Panc1 (cell line): ENCODE data around the gene OASL.

Experiments used
- CTCF ChIP-seq: fragments of 450-650 bp; IDR thresholded peaks from 2 replicates; pipeline ENCODE4 v1.5.1; 2017; ENCODE audit warnings: mild to moderate bottlenecking
- POLR2AphosphoS5 ChIP-seq: IDR thresholded peaks from 2 replicates; pipeline ENCODE4 v1.6.1; 2012; ENCODE audit warnings: mild to moderate bottlenecking, low read depth, low read length, moderate library complexity
- SIN3A ChIP-seq: IDR thresholded peaks from 2 replicates; pipeline ENCODE4 v1.6.1; 2012; ENCODE audit warnings: low read depth, mild to moderate bottlenecking, low read length, moderate library complexity, borderline replicate concordance; ENCODE audit not compliant: insufficient read depth
- TF ChIP-seq, protein P1 (sequence below), 2 experiments: IDR thresholded peaks; 2 replicates each; pipeline ENCODE4 v1.6.1; 2011 to 2012; ENCODE audit warnings: low read depth in 2 of 2, control low read depth in 1 of 2, low read length in 1 of 2, mild to moderate bottlenecking in 1 of 2, moderate library complexity in 1 of 2; ENCODE audit not compliant: insufficient read depth in 1 of 2

GRCh38 chr12:120977531-120978295, 61.3 kb downstream of the OASL start:
- no peak for TF ChIP-seq CTCF
- no peak for TF ChIP-seq POLR2AphosphoS5
- TF ChIP-seq, protein P1, sequence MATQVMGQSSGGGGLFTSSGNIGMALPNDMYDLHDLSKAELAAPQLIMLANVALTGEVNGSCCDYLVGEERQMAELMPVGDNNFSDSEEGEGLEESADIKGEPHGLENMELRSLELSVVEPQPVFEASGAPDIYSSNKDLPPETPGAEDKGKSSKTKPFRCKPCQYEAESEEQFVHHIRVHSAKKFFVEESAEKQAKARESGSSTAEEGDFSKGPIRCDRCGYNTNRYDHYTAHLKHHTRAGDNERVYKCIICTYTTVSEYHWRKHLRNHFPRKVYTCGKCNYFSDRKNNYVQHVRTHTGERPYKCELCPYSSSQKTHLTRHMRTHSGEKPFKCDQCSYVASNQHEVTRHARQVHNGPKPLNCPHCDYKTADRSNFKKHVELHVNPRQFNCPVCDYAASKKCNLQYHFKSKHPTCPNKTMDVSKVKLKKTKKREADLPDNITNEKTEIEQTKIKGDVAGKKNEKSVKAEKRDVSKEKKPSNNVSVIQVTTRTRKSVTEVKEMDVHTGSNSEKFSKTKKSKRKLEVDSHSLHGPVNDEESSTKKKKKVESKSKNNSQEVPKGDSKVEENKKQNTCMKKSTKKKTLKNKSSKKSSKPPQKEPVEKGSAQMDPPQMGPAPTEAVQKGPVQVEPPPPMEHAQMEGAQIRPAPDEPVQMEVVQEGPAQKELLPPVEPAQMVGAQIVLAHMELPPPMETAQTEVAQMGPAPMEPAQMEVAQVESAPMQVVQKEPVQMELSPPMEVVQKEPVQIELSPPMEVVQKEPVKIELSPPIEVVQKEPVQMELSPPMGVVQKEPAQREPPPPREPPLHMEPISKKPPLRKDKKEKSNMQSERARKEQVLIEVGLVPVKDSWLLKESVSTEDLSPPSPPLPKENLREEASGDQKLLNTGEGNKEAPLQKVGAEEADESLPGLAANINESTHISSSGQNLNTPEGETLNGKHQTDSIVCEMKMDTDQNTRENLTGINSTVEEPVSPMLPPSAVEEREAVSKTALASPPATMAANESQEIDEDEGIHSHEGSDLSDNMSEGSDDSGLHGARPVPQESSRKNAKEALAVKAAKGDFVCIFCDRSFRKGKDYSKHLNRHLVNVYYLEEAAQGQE (IDR thresholded peaks at IDR 0.05; ENCODE audit: insufficient read depth in 1 of 2, low read depth in 2 of 2, low read length in 1 of 2) = no peak
- TF ChIP-seq SIN3A = no peak
